ENCODE measurements around the gene PAPPA. TPM values are rescaled to one million over a fixed set of nuclear protein-coding genes. Genes with fewer than 3 reads are reported as not detected.

Gene PAPPA
- total and polyA plus RNA-seq, 9 of the 15 experiments (the other 6 are each of a cell fraction or from before 2014, with no cell fraction given): 0.06 to 0.18 (median 0.11) TPM

DNA sequence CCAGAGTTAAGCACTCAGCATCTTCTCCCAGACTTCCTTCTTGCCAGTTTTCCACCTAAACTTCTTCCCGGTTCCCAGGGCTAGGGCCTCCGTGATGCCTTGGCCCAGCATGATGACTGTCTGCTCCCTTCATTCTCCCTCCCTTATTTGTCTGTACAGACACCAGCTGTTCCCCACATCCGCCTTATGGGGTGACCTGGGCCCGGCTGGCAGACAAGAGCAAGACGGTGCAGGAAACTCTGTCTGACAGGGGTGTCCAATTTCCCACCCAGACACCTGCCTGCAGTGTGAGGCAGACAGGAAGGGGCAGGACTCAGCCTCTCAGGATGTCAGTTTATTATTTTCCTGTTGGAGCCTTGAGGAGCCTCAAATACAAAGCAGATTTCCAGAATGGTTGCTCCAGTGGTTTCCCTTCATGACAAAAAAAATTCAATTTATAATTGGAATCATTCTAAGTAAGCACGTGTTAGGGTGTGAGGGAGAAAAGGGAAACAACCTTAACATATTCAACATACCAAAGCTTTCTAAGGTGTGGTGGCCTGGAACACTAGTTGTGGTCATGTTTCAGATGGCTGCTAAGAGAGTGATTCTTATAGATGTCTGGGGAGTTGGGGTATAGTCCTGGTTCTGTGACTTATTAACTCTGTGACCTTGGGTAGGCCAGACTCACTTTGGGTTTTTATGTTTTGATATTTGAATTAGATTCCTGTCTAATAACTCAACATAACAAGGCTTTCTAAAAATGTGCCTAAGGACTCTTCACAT lies 234.5 kb downstream of the PAPPA start:
- in situ Hi-C loops (cut with MboI): no loop called here
- H3K4me1 ChIP-seq (replicated peaks in 1 of 2; ENCODE audit: control insufficient read depth in 2 of 2, insufficient read depth in 2 of 2, low read length in 2 of 2): peaks cover 5 to 16% of the 10 kb centered on the region in 2 experiments; a peak in 3 of 5 replicates
- H3K27ac ChIP-seq (ENCODE audit: extremely low read depth, low read depth, low read length): no peak overlapping the region
- ATAC-seq: no peak
- no peak for DNase-seq (ENCODE audit: extremely low read depth in 1 of 4, low spot score in 3 of 4)
- BruUV-seq (replicated peaks): no TSS peak
- H3K36me3 ChIP-seq (ENCODE audit: control insufficient read depth, insufficient read depth, low read length): no peaks in the 10 kb centered on the region
- intact Hi-C loops (cut with micrococcal nuclease): no loop called here
- no peaks in the 10 kb centered on the region for H4K20me1 ChIP-seq (replicated peaks; ENCODE audit: control insufficient read depth, insufficient read depth, low read length)
- no peak overlapping the region for H3K9ac ChIP-seq (ENCODE audit: insufficient read depth in 1 of 2, low read depth in 2 of 2, low read length in 2 of 2)
- no peaks in the 10 kb centered on the region for H3K79me2 ChIP-seq (ENCODE audit: control insufficient read depth, insufficient read depth, low read length)
- TF ChIP-seq NRF1 (conservative IDR thresholded peaks at IDR 0.05 in 1 of 2, IDR thresholded peaks at IDR 0.05 in 1 of 2): no peak
- TF ChIP-seq BMI1 (IDR thresholded peaks at IDR 0.05; ENCODE audit: low read length): no peak
- TF ChIP-seq ZKSCAN8 (CRISPR knock-in tag; IDR thresholded peaks at IDR 0.05): no peak
- no peak for TF ChIP-seq ZNF639 (CRISPR knock-in tag; conservative IDR thresholded peaks at IDR 0.05 in 1 of 2, IDR thresholded peaks at IDR 0.05 in 1 of 2)
- TF ChIP-seq ZNF740 (CRISPR knock-in tag; IDR thresholded peaks at IDR 0.05): no peak
- TF ChIP-seq ZNF740 (tag; IDR thresholded peaks at IDR 0.05): no peak
- TF ChIP-seq, protein P1, sequence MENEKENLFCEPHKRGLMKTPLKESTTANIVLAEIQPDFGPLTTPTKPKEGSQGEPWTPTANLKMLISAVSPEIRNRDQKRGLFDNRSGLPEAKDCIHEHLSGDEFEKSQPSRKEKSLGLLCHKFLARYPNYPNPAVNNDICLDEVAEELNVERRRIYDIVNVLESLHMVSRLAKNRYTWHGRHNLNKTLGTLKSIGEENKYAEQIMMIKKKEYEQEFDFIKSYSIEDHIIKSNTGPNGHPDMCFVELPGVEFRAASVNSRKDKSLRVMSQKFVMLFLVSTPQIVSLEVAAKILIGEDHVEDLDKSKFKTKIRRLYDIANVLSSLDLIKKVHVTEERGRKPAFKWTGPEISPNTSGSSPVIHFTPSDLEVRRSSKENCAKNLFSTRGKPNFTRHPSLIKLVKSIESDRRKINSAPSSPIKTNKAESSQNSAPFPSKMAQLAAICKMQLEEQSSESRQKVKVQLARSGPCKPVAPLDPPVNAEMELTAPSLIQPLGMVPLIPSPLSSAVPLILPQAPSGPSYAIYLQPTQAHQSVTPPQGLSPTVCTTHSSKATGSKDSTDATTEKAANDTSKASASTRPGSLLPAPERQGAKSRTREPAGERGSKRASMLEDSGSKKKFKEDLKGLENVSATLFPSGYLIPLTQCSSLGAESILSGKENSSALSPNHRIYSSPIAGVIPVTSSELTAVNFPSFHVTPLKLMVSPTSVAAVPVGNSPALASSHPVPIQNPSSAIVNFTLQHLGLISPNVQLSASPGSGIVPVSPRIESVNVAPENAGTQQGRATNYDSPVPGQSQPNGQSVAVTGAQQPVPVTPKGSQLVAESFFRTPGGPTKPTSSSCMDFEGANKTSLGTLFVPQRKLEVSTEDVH (IDR thresholded peaks at IDR 0.05; ENCODE audit: low read depth, partially characterized antibody): no peak
- no peak for TF ChIP-seq TRIM24 (IDR thresholded peaks at IDR 0.05)
- no peak for TF ChIP-seq NR2F6 (CRISPR knock-in tag; IDR thresholded peaks at IDR 0.05)
- ChIA-PET CTCF (ENCODE audit: low intra/inter-chr PET ratio) (no interaction called here), POLR2A (interaction anchor here (0.6 to 1.7 kb wide), 2 partner anchors 8 to 80 kb away, joined by 3 to 4 read pairs; no protein-coding TSS in a partner anchor)
- no peaks in the 10 kb centered on the region for H3K27me3 ChIP-seq (ENCODE audit: control insufficient read depth in 2 of 2, insufficient read depth in 2 of 2, low read length in 2 of 2)
- H3K4me3 ChIP-seq: no peak overlapping the region
- no peak overlapping the region for H3K4me2 ChIP-seq (ENCODE audit: insufficient read depth, low read length)
- no peak for FAIRE-seq
- no peaks in the 10 kb centered on the region for H3K9me3 ChIP-seq (replicated peaks; ENCODE audit: control insufficient read depth, insufficient read depth, low read depth, low read length)
- H3K9me1 ChIP-seq (ENCODE audit: control insufficient read depth, insufficient read depth, low read length): no peaks in the 10 kb centered on the region
- WGBS (ENCODE audit: insufficient coverage, low coverage, missing lambda C conversion rate): 51% methylated on average over 6 of the region's 6 CpGs
- no peak overlapping the region for H2AFZ ChIP-seq (ENCODE audit: low read depth, low read length)
